Esophagus squamous epithelium (tissue), 4 donors: ENCODE measurements around the gene C2CD4D.

ENCODE experiments used
- CTCF ChIP-seq, 6 experiments: fragments of 450-650 bp in 4 of 6; fragments of 200-600 bp in 2 of 6; sonication (generic) in 2 of 6; IDR thresholded peaks; one replicate each; pipeline ENCODE4 v1.5.1; 2016 to 2019; ENCODE audit warnings: antibody characterized with exemption in 6 of 6, mild to moderate bottlenecking in 4 of 6, moderate library complexity in 4 of 6
- POLR2A ChIP-seq, 4 donors: fragments of 450-650 bp; IDR thresholded peaks; one replicate each; pipeline ENCODE4 v1.6.1; 2017; ENCODE audit warnings: antibody characterized with exemption in 4 of 4, mild to moderate bottlenecking in 4 of 4, moderate library complexity in 3 of 4

- TF ChIP-seq POLR2A (IDR thresholded peaks at IDR 0.05) (no peak), CTCF (IDR thresholded peaks at IDR 0.05) (no peak)
Observed at GRCh38 chr1:151838222-151839081, 1.2 kb downstream of the C2CD4D start.
